ENCODE measurements around the gene AUTS2. TPM values are rescaled to one million over a fixed set of nuclear protein-coding genes. Genes with fewer than 3 reads are reported as not detected.
A peak's percentile ranks its signal among the peaks of the same experiment; 100 is the strongest.
"Not testable (repeated sequence)": the region's sequence is repeated elsewhere in the genome, so short reads cannot be mapped to it uniquely, and the experiment has no call there.

Gene AUTS2
- polyA plus RNA-seq, 1 donor, result 80.7 TPM

DNA sequence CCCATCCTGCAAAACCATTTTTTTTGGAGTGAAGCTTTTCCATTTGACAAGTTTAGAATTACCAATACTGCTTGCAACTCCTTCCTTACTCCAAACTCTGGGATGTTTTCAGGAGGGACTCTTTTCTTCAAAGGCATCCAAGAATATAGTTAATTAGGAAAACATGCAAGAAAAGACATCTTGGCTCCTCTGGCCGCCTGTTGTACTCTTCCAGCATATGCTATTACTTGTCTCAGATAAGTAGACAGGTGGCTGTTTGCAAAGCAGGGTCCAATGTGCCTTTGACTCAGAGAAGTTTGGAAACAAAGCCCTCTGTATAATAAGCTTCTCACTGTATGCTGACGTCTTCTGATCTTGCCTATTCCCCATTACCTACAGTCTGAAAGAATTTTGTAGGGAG, 746.5 kb downstream of the AUTS2 start:
- DNase-seq (ENCODE audit: low read depth), result peak; percentile 32

DNA sequence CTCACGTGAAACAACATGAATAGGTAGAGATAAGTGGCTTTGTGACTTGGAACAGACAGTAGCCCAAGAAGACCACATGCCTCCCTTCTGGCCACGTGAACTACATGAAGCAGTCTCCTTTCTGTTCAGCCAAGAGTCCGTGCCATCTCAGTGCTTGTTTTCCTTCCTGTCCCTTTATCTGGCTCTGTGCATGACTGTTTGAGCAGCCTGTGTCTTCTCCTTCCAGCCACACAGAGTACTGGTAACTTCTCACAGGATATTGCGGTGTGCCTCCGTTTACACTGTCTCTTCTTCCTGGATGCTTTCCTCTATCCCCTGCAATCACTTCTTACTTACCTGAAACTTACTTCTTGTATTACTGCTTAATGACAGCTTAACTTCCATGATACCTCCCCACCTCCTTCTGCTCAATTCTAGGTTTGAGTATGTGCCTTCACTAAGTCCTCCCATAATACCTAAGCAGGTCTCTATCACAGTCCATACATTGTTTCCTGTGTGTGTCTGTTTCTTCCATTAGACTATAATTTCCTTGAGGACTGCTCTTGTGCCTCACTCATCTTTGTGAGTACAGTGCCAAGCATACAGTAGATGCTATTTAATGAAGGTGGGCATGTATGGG, 748.7 kb downstream of the AUTS2 start:
- no peak for DNase-seq (ENCODE audit: low read depth)

DNA sequence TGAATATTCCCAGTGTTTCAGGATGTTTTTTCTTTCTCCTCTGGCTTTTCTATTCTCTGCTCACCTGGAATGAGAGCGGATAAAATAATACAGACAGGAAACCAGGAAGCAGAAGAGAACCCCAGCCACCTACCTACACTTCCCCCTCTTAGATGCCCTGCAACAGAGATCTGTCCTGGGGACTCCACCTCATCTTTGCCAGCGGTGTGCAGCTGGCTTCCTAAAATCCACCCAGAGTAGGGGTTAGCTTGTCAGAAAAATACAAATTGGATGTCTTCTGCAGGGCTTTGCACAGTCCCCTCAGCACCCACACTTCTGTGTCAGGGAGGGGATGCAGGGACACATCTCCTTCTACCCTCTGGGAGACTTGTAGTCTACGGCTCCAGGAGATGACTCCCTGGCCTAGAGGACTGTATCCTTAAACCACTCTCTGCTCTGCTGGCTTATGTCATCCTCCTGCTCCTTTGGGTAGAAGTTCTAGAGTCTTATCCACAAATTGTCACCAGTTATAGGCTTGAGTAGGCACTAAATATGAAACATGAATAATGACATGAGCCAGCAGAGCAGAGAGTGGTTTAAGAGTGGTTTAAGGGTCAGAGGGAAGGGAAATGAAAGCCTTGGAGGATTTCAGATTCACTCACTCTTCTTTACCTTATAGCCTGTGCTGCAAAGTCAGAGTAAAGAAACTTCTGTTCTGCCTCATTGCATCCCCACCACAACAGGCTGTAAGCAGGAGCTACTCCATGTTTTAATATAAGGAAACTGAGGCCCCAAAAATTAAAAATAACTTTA, 749.4 kb downstream of the AUTS2 start:
- DNase-seq (ENCODE audit: low read depth), result no peak

DNA sequence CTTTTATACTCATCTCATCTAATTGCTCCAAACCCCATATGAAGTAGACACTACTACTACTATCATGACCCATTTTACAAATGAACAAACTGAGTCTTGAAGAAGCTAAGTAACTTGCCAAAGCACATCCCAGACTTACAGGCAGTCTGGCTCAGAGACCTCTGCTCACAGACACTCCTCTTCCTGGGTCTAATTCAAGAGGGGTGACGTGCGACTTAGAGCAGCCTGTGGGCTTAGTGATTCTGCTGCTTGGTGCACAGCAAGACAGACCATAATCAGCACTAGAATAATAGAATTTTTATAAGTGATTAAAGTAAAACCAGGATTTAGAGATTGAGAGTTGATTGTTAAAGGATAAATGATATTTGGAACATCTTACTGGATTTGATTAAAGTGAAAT, 750.8 kb downstream of the AUTS2 start:
- DNase-seq (ENCODE audit: low read depth), result no peak

DNA sequence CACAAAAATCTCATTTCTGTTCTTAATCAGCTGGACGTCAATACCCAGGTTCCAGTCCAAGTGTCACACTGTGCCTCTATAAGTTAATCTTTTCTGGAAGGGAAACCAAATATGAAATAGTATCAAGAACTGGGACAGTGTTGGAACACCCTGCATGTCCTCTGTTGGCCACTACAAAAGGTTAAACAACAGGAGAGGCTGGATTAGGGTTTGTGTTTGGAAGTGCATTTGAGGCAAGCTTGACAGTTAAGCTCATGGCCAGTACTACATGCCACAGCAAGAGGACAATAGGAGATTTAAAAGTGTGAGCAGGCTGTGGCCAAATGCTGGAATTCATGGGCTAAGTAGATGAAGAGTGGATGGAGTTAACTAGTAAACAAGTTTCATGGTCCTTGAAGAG, 751.5 kb downstream of the AUTS2 start:
- DNase-seq (ENCODE audit: low read depth), result no peak

DNA sequence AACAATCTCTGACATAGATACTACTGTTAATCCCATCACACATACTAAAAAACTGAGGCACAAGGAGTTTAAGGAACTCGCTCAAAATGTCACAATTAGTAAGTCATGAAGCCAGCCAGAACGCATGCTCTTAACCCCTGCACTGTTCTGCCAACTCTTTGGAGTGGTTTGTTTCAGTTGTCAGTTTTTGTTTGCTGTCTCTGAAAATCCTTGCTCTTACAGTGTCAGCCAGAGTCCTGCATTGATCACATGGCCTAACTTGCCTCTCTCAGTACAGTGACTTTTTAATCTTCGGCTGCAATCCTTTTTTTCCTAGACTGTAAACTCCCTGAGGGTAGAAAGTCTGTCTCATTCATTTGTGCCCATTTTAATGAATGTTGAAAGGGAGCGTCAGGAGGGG, 753.8 kb downstream of the AUTS2 start:
- DNase-seq (ENCODE audit: low read depth), result no peak

DNA sequence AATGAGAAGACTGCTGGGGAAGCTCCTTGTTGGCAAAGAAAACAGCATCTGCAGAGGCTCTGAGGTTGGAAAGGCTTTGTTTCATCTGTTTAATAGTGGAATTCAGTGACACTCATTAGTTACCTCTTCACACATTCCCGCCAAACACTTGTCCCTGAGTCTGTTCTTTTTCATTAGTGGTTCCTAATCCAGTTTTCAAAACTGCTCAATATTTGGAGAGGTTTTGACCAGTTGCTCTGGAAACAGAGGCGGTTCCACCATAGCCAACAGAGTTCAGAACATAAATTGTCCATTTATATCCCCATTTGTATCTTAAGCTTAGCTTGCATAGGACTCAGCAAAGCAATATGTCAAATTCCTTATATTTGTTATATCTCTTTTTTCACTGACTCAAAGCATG, 754.6 kb downstream of the AUTS2 start:
- DNase-seq (ENCODE audit: low read depth), result no peak

DNA sequence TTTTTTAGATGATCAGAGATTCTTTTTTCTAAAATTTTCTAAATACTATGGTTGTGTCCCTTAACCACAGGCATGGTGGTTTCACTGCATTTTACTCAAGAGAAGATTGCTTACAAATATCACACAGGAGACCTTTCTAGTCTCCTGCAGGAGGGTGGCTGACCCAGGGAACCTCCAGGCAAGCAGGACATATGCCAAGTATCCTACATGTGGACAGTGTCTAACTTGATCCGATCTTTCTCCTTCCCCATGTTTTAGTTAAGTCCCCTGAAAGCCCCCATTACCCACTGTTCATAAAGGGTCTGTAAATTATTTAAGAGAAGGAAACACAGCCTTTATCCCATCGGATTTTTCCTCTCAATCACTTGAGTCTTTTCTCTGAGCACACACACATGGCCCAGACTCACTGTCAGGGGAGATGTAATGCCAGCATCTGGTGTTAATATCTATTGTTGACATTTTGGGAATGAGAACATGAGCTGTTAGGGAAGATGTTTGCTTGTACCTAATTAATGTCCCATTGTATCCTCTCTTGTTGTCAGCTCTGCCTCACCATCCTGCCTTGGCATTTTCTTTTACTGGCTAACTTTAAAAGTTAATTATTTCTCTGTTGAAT, 755.2 kb downstream of the AUTS2 start:
- DNase-seq (ENCODE audit: low read depth), result no peak

DNA sequence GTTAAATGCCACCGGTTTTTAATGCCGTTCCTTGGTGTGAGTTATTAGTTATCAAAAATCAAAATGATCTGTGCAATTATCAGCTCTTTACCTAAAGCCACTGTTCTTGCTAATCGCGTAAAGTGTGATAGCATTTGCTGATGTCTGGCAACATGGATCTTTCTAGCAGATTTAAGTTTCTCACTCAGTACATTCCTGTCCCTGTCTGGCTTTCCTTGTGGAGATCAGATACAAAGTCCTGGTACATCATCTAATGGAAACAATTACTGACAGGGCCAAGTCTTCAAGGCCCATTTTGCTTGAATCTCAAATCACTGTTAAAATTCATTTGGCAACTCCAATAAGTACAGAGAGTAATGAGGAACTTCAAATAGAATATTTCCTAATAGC, 755.7 kb downstream of the AUTS2 start:
- no peak for DNase-seq (ENCODE audit: low read depth)

DNA sequence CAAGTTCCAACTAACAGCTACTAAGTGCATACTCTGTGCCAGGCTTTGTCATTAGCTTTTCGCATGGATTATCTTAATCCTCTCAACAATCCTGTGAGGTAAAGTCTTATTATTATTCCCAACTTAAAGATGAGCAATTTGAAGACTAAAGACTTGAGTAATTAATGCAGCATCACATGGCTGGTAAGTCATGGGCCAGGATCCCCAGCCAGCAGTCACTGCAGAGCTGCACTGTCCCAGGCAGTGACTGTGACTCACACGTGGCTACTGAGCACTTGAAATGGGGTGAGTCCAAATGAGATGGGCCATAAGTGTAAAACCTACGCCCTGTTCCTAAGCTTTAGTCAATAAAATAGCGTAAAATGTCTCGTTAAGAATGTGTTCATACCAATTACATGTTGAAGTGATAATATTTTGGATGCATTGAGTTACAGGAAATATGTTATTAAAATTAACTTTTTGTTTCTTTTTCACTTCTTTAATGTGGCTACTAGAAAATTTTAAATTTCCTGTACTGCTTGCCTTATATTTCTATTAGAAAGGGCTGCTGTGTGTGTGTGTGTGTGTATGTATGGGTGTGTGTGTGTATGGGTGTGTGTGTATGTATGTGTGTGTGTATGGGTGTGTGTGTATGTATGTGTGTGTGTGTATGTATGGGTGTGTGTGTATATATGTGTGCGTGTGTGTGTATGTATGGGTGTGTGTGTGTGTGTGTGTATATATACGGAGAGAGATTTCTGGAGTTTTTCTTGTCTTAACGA, 756.3 kb downstream of the AUTS2 start:
- no peak for DNase-seq (ENCODE audit: low read depth)

DNA sequence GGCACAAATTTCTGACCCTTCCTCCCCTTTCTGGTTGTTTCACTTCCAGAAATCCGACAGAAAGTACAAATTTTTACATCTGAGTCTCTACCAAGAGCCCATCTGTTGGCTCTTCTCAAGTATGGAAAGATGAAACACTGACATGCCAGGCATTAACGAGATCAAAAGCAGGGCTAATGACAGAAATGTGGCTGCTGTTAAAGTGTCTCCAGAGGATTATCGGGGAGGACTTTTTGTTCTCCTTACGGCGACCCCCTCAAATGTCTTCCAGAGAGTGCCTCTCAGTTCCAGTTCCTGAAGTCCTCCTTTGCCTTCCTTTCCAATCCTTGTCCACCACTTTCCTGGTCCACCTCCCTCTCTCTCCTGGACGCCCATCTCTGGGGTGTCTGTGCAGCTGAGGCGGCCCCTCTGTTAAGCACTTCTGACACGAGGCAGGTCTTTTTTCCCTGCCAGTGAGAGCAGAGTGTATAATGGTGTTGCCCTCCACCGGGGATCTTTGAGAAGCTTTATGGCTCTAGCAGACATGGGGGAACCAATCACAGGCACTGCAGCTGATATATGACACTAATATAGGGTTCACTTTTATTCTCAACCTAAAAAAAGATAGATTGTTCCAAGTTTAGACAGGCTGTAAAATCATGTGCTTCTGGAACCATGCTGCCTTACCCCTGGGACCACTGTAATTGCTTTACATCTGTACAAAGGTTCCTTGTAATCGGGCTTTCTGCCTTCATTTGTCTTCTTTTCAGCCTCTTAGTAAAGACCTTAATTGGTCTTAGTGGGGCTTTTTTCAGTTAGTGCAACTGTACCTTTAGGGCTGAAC, 757.1 kb downstream of the AUTS2 start:
- no peak for DNase-seq (ENCODE audit: low read depth)

DNA sequence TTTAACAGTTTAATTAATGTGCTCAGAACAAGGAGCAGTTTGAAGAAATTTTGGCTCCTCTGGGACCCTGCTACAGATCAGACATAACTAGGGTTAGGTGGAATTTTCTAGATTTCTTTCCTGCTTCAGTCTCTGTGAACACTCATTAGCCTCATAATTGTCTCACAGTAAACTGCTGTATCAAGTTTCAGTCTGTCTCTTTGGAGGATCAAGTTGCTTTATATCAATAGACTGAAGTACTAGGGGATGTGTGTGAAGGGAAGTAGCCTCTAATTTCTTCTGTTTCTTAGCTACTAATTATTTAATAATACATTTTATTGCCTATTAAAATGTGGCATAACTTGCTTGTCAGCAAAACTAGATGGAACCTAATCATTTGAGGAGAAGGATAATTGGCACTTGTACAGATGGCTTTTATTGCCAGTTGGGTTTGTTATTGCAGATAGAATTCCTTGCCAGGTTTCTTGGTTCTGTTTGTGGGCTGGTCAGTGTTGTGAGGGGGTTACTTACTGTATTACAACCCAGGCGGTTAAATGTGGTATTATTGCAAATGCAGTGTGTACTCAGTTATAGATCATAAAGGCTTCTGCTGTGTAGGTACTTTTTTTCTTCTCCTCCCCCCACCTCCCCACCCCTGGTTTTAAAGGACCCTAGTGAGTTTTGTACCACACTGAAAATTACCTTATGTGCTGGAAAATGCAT, 758.0 kb downstream of the AUTS2 start:
- DNase-seq (ENCODE audit: low read depth), result no peak

DNA sequence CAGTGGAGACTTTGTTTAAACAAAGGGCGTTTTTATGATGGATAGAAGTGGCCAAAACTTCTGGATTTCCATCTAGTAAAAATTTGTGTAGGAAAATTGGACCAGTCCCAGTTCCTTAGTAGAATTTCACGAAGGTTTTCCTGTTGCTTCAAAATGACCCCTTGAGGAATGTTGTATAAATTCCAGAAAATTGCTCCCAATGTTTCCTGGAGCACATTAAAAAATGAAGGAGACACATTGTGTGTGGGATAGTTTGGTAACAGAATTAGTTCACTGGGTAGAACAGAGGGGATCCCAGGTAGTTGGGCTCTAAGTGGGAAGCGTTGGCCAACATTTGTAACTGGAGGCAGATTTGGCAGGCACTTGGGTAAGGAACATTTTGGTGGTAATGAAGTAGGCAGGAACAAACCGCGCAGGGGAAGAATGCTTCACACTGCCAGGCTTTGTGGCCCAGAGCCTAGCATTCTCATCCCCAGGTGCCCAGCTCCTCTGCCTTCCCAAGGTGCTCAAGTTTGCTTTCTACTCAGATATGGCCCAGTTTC, 758.6 kb downstream of the AUTS2 start:
- peak; percentile 55 for DNase-seq (ENCODE audit: low read depth)

DNA sequence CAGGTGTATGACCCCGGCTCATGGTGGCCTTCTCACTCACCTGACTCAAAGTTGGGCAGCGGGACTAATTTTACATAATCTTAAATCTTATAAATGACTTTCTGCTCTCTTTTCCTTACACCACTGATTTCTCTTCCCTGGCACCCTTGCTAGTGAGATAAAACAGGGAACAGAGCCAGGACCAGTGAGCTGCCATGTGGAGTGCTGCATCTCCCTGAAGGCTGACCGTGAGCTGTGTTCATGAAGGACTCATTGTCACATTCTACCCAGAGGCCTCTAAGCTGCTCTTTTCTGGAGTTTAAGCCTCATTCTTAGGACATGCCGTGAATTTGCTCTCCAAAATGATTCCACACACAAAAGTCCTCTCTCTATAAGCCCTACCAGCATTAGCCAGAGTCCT, 762.3 kb downstream of the AUTS2 start:
- DNase-seq (ENCODE audit: low read depth), result no peak

DNA sequence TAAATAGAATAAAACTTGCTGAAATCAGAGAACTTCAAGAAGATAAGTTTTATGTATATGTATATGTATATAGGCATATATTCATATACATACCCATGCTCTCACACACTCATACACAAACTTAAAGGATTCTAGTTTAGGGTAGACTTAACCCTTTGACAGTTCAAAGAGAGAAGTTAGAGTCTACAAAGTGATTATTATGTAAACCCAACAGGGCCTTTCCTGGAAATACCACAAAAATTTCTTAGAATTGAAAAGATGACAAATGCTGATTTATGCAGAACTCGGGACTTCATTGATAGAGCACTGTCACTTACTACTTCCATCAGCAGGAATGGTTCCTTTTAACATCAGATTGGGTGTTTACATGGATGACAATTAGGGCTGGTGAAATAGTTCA, 763.5 kb downstream of the AUTS2 start:
- no peak for DNase-seq (ENCODE audit: low read depth)

DNA sequence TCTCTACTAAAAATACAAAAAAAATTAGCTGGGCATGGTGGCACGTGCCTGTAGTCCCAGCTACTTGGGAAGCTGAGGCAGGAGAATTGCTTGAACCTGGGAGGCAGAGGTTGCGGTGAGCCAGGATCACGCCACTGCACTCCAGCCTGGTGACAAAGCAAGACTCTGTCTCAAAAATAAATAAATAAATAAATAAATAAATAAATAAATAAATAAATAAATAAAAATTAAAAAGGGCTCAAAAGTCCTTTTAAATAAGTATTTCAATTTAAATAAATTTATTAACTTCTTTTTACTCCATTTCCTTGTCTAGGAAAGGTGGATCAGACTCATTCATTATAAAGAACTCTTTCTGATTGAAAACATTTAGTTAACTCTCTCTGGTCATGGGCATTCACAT, 766.1 kb downstream of the AUTS2 start:
- not testable (repeated sequence) for DNase-seq (ENCODE audit: low read depth)

DNA sequence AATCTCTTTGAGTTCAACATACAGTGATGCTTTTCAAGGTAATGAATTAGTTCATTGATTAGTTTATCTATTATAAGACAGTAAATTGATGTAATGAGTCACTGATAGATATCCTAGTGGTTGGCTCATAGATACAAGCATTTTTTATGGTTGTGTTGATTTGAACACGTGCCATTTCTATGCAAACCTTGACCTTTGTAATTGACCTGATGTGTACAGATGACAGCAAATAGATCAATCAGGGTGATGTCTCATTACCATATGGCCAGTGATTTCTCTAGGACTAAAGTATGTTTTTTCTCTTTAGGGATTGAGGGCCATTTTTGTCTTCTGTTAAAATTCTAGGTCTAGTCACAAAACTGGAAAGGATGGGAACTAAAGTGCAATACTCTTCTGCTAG, 773.4 kb downstream of the AUTS2 start:
- no peak for DNase-seq (ENCODE audit: low read depth)

DNA sequence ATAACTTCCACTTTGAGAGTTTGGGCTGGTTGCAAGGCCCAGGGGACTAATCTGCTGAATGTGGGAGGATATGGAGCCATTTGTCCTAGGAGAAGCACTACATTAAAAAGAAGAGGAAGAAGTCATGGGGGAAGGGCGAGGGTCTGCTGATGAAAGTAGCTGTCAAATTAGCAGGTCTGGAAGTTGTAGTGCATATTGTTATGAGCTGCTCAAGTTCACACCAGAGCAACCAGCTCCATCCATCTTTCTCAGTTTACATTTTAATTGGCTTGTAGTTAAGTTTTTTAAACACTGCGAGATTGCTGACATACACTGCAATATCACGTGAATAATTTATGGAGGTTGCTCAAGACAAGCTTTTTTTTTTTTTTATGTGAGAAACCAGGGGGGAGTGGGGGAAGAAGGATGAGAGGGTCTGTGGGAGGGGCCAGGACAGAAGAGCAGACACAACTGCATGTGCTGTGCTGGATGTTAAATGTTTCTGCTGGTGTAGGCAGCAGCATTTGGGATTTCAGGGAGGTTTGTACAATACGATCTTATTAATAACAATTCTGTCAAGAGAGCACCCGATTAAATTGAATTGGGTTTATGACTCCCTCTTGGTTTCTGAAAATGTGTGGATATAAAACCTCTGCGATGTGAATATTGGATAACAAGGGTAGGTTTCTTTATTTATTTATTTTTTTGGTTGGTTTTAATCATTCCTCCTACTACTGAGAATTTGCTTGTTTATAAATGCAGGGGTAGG, 774.7 kb downstream of the AUTS2 start:
- no peak for DNase-seq (ENCODE audit: low read depth)

DNA sequence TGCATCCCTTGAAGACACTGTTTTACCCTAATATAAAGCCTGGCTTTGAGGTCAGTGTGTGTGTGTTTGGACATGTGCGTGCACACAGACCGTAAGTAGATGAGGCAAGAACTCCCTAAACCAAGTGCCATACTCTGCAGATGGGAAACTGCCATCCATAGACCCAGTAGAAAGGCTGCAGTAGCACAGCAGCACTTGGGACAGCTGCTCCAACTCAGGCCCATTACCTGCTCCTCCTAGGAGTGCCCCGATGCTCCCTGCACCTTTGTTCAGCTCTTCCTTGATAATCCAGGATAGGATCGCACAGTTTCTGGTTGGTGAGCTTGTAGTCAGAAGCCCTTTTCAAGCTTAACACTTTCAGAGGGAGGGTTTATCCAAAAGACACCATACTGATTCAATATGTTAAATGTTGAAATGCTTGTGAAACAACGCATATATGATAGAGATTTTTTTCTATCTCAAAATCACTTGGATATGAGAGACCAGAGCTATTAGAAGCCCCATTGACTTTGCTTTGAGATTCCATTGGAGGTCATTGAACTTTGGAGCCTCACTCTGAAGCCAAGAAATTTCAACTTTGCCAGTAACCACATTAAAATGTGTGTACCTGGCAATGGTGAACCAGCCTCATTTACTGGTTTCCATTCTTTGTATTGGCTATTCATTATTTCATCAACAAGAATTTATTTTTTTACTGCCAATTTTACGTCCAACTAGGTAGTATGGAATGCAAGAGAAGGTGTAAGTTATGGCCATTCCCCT, 776.7 kb downstream of the AUTS2 start:
- DNase-seq (ENCODE audit: low read depth), result no peak

Measured in forelimb muscle (tissue), 1 donor.